ENCODE data around the gene MRPS18B.

DNA sequence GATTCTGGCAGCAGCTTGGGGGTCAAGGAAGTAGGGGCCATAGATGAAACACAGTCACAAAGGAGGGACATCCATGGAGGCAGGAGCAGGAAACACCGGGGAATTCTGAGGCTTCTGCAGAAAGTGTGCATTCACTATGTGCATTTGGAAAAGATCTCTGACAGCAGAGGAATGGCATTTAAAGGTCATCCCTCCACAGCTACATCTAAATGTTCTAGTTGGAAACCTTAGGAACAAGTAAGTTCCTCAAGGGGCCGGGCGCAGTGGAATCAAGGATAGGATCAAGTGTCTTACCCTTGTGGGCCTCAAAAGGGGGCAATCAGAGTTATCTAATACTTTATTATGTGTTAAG is 38.1 kb downstream of the MRPS18B start:
- TF ChIP-seq, protein P1, sequence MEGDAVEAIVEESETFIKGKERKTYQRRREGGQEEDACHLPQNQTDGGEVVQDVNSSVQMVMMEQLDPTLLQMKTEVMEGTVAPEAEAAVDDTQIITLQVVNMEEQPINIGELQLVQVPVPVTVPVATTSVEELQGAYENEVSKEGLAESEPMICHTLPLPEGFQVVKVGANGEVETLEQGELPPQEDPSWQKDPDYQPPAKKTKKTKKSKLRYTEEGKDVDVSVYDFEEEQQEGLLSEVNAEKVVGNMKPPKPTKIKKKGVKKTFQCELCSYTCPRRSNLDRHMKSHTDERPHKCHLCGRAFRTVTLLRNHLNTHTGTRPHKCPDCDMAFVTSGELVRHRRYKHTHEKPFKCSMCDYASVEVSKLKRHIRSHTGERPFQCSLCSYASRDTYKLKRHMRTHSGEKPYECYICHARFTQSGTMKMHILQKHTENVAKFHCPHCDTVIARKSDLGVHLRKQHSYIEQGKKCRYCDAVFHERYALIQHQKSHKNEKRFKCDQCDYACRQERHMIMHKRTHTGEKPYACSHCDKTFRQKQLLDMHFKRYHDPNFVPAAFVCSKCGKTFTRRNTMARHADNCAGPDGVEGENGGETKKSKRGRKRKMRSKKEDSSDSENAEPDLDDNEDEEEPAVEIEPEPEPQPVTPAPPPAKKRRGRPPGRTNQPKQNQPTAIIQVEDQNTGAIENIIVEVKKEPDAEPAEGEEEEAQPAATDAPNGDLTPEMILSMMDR (IDR thresholded peaks at IDR 0.05): no peak
- TF ChIP-seq POLR2A (IDR thresholded peaks at IDR 0.05): no peak
